Ammon's horn (tissue), 1 donor: ENCODE measurements around the gene CSMD2.

Experiments used
- DNase-seq: peaks from one replicate; pipeline ENCODE4 v3.0.0-alpha.2; 2016; ENCODE audit warnings: low spot score

CSMD2 gene

GRCh38 chr1:33713058-33713877 is 451.8 kb downstream of the CSMD2 start:
- no peak for DNase-seq

GRCh38 chr1:33712186-33712585 is 452.8 kb downstream of the CSMD2 start:
- no peak for DNase-seq

GRCh38 chr1:33711511-33711910 is 453.5 kb downstream of the CSMD2 start:
- DNase-seq = no peak

GRCh38 chr1:33710967-33711366 is 454.1 kb downstream of the CSMD2 start:
- no peak for DNase-seq

GRCh38 chr1:33709783-33710718 is 455.0 kb downstream of the CSMD2 start:
- DNase-seq = peak; percentile 12

GRCh38 chr1:33709174-33709782 is 455.8 kb downstream of the CSMD2 start:
- DNase-seq = no peak

- DNase-seq = no peak
Observed at GRCh38 chr1:33706634-33707255, 458.3 kb downstream of the CSMD2 start.

GRCh38 chr1:33703464-33703863 is 461.6 kb downstream of the CSMD2 start:
- DNase-seq = no peak

GRCh38 chr1:33698361-33699035 is 466.5 kb downstream of the CSMD2 start:
- no peak for DNase-seq

- DNase-seq = no peak
Observed at GRCh38 chr1:33697816-33698215, 467.2 kb downstream of the CSMD2 start.

- no peak for DNase-seq
Observed at GRCh38 chr1:33696962-33697361, 468.1 kb downstream of the CSMD2 start.

- no peak for DNase-seq
Observed at GRCh38 chr1:33696311-33696710, 468.7 kb downstream of the CSMD2 start.

GRCh38 chr1:33692206-33693188 is 472.5 kb downstream of the CSMD2 start:
- no peak for DNase-seq

GRCh38 chr1:33687000-33687399 is 478.0 kb downstream of the CSMD2 start:
- no peak for DNase-seq

- DNase-seq = no peak
Observed at GRCh38 chr1:33686551-33686950, 478.5 kb downstream of the CSMD2 start.

GRCh38 chr1:33685256-33685655 is 479.8 kb downstream of the CSMD2 start:
- DNase-seq = no peak

- no peak for DNase-seq
Observed at GRCh38 chr1:33684396-33685179, 480.4 kb downstream of the CSMD2 start.

- DNase-seq = peak; percentile 41
Observed at GRCh38 chr1:33683913-33684312, 481.1 kb downstream of the CSMD2 start.

- DNase-seq = no peak
Observed at GRCh38 chr1:33682371-33682770, 482.7 kb downstream of the CSMD2 start.
